Subcutaneous abdominal adipose tissue (tissue), 5 donors: Measurements from ENCODE around the gene ST3GAL3.

ENCODE experiments used
- H3K27ac ChIP-seq: one replicate; pipeline ENCODE4 v1.7.0; 2013; ENCODE audit warnings: low read depth, mild to moderate bottlenecking, inconsistent platforms, low read length, moderate library complexity
- H3K27me3 ChIP-seq, 5 donors: one replicate each; pipeline ENCODE4 v1.7.0; 2013; ENCODE audit warnings: low read length in 5 of 5, inconsistent platforms in 1 of 5; ENCODE audit not compliant: control insufficient read depth in 5 of 5, insufficient read depth in 4 of 5
- H3K36me3 ChIP-seq, 5 donors: one replicate each; pipeline ENCODE4 v1.7.0; 2013; ENCODE audit warnings: low read length in 5 of 5; ENCODE audit not compliant: control insufficient read depth in 5 of 5, insufficient read depth in 5 of 5
- H3K4me1 ChIP-seq, 5 donors: one replicate each; pipeline ENCODE4 v1.7.0; 2013; ENCODE audit warnings: low read length in 5 of 5, mild to moderate bottlenecking in 3 of 5, moderate library complexity in 1 of 5; ENCODE audit not compliant: control insufficient read depth in 5 of 5, insufficient read depth in 5 of 5
- H3K4me3 ChIP-seq, 5 donors: one replicate each; pipeline ENCODE4 v1.7.0; 2013; ENCODE audit warnings: low read length in 5 of 5, low read depth in 1 of 5
- H3K9ac ChIP-seq, 5 donors: one replicate each; pipeline ENCODE4 v1.7.0; 2013; ENCODE audit warnings: low read length in 5 of 5, mild to moderate bottlenecking in 4 of 5, moderate library complexity in 3 of 5
- H3K9me3 ChIP-seq, 5 donors: one replicate each; pipeline ENCODE4 v1.7.0; 2013; ENCODE audit warnings: low read length in 5 of 5; ENCODE audit not compliant: control insufficient read depth in 5 of 5
- donor health status: healthy.
- donor health status: healthy.
- donor health status: healthy.
- donor health status: healthy.
- donor health status: healthy.

ST3GAL3 gene

GRCh38 chr1:43930949-43931275 is 223.6 kb downstream of the ST3GAL3 start:
- Histone ChIP-seq H3K9me3 (no peaks in the 10 kb centered on the region), H3K4me1 (peaks cover 0 to 23% (median 20%) of the 10 kb centered on the region in 5 donors), H3K27me3 (peaks cover 13 to 34% (median 23%) of the 10 kb centered on the region in 5 donors), H3K36me3 (peaks cover 0 to 23% (median 12%) of the 10 kb centered on the region in 5 donors), H3K9ac (no peak overlapping the region), H3K4me3 (no peak overlapping the region), H3K27ac (no peak overlapping the region)

- Histone ChIP-seq H3K36me3 (peaks cover 0 to 13% (median 8%) of the 10 kb centered on the region in 5 donors), H3K9ac (no peak overlapping the region), H3K27ac (no peak overlapping the region), H3K4me1 (peaks cover 0 to 30% (median 26%) of the 10 kb centered on the region in 5 donors), H3K9me3 (no peaks in the 10 kb centered on the region), H3K27me3 (peaks cover 13 to 35% (median 23%) of the 10 kb centered on the region in 5 donors), H3K4me3 (no peak overlapping the region)
These were observed 224.7 kb downstream of the ST3GAL3 start for GRCh38 chr1:43931711-43932660.

GRCh38 chr1:43932786-43933385 is 225.6 kb downstream of the ST3GAL3 start:
- Histone ChIP-seq H3K4me1 (peaks cover 0 to 30% (median 26%) of the 10 kb centered on the region in 5 donors), H3K27ac (no peak overlapping the region), H3K36me3 (peaks cover 0 to 13% (median 8%) of the 10 kb centered on the region in 5 donors), H3K4me3 (peak overlapping the region in 2 of 5 donors; percentile 29 to 40), H3K9me3 (no peaks in the 10 kb centered on the region), H3K27me3 (peaks cover 13 to 35% (median 23%) of the 10 kb centered on the region in 5 donors), H3K9ac (peak overlapping the region in 2 of 5 donors; percentile 35 to 52)

GRCh38 chr1:43933386-43934100 is 226.2 kb downstream of the ST3GAL3 start, which contains the start of gene ARTN:
TSS of gene ARTN (plus strand) at chr1:43933801. CDS start at chr1:43935657, 1,856 bp downstream.
- Histone ChIP-seq H3K27ac (no peak within 1 kb of the TSS), H3K4me1 (peaks cover 0 to 30% (median 26%) of the 10 kb centered on the region in 5 donors), H3K9ac (peak within 1 kb of the TSS in 3 of 5 donors; percentile 24 to 56 (median 35))

GRCh38 chr1:43934101-43934985 is 227.0 kb downstream of the ST3GAL3 start:
- H3K36me3 ChIP-seq: peaks cover 0 to 13% (median 8%) of the 10 kb centered on the region in 5 donors
- H3K27me3 ChIP-seq: peaks cover 13 to 35% (median 23%) of the 10 kb centered on the region in 5 donors
- H3K9ac ChIP-seq: peak overlapping the region in 1 of 5 donors; percentile 56
- no peaks in the 10 kb centered on the region for H3K9me3 ChIP-seq
- H3K4me3 ChIP-seq: no peak overlapping the region
- peaks cover 0 to 30% (median 26%) of the 10 kb centered on the region in 5 donors for H3K4me1 ChIP-seq
- H3K27ac ChIP-seq: no peak overlapping the region

More at GRCh38 chr1:43933386-43934100, 226.2 kb downstream of the ST3GAL3 start, which contains the start of gene ARTN:
- peak within 1 kb of the TSS in 3 of 5 donors; percentile 29 to 40 (median 33) for H3K4me3 ChIP-seq
- H3K36me3 ChIP-seq: peaks cover 0 to 13% (median 8%) of the 10 kb centered on the region in 5 donors
- no peaks in the 10 kb centered on the region for H3K9me3 ChIP-seq
- peaks cover 13 to 35% (median 23%) of the 10 kb centered on the region in 5 donors for H3K27me3 ChIP-seq

GRCh38 chr1:43934986-43935324 is 227.6 kb downstream of the ST3GAL3 start:
- Histone ChIP-seq H3K27me3 (peaks cover 13 to 35% (median 23%) of the 10 kb centered on the region in 5 donors), H3K4me1 (peaks cover 0 to 30% (median 26%) of the 10 kb centered on the region in 5 donors), H3K9me3 (no peaks in the 10 kb centered on the region), H3K4me3 (no peak overlapping the region), H3K27ac (no peak overlapping the region), H3K9ac (no peak overlapping the region), H3K36me3 (peaks cover 0 to 11% (median 6%) of the 10 kb centered on the region in 5 donors)

GRCh38 chr1:43935711-43936427 is 228.5 kb downstream of the ST3GAL3 start:
- peak overlapping the region in 4 of 5 donors; percentile 36 to 65 (median 54) for H3K4me3 ChIP-seq
- H3K27ac ChIP-seq: no peak overlapping the region
- peaks cover 13 to 35% (median 23%) of the 10 kb centered on the region in 5 donors for H3K27me3 ChIP-seq
- H3K9ac ChIP-seq: peak overlapping the region in 1 of 5 donors; percentile 8
- peaks cover 0 to 30% (median 26%) of the 10 kb centered on the region in 5 donors for H3K4me1 ChIP-seq
- H3K36me3 ChIP-seq: peaks cover 0 to 3% (median 0%) of the 10 kb centered on the region in 5 donors
- no peaks in the 10 kb centered on the region for H3K9me3 ChIP-seq

GRCh38 chr1:43936431-43937151 is 229.3 kb downstream of the ST3GAL3 start:
- peak overlapping the region; percentile 2 to 65 (median 50) for H3K4me3 ChIP-seq
- peak overlapping the region in 2 of 5 donors; percentile 31 to 32 for H3K9ac ChIP-seq
- H3K27ac ChIP-seq: no peak overlapping the region
- peaks cover 13 to 35% (median 23%) of the 10 kb centered on the region in 5 donors for H3K27me3 ChIP-seq
- no peaks in the 10 kb centered on the region for H3K9me3 ChIP-seq
- H3K4me1 ChIP-seq: peaks cover 0 to 30% (median 26%) of the 10 kb centered on the region in 5 donors
- no peaks in the 10 kb centered on the region for H3K36me3 ChIP-seq
